Measurements from ENCODE around the gene OR51B5. TPM values are rescaled to one million over a fixed set of nuclear protein-coding genes. Genes with fewer than 3 reads are reported as not detected.
"Not testable (repeated sequence)": the region's sequence is repeated elsewhere in the genome, so short reads cannot be mapped to it uniquely, and the experiment has no call there.

OR51B5 gene
- total RNA-seq, 2 experiments from 2014 or later = not detected

DNA sequence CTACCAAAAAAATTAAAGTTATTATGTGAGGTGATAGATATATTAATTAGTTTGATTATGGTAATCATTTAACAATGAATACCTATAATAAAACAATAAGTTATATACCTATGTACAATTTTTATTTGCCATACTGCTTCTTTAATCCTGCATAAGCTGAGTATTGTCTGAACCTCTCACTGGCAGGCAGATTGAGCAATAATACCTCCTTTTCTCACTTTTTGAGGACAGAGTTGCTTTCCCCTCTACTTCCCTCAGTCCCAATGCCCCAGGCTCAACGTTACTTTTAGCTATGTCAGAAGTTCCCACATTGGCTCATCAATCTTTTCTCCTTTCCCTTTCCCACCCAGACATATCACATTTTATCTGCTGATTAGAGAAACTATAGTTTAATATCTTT lies 6.2 kb upstream of the OR51B5 start:
- Mint-ChIP-seq H3K9me3 (no peaks in the 10 kb centered on the region), H3K4me1 (ENCODE audit: low read depth) (no peaks in the 10 kb centered on the region), H3K27ac (no peak overlapping the region), H3K27me3 (peaks cover 4% of the 10 kb centered on the region), H3K36me3 (ENCODE audit: low read depth) (no peaks in the 10 kb centered on the region), H3K4me3 (no peak overlapping the region)
- ATAC-seq (no peak), DNase-seq (no peak)
- ChIA-PET POLR2A (no interaction called here), CTCF (interaction anchor here (0.6 kb wide), 1 partner anchor 21 kb away, joined by 3 read pairs; no protein-coding TSS in a partner anchor)
- TF ChIP-seq, protein P1, sequence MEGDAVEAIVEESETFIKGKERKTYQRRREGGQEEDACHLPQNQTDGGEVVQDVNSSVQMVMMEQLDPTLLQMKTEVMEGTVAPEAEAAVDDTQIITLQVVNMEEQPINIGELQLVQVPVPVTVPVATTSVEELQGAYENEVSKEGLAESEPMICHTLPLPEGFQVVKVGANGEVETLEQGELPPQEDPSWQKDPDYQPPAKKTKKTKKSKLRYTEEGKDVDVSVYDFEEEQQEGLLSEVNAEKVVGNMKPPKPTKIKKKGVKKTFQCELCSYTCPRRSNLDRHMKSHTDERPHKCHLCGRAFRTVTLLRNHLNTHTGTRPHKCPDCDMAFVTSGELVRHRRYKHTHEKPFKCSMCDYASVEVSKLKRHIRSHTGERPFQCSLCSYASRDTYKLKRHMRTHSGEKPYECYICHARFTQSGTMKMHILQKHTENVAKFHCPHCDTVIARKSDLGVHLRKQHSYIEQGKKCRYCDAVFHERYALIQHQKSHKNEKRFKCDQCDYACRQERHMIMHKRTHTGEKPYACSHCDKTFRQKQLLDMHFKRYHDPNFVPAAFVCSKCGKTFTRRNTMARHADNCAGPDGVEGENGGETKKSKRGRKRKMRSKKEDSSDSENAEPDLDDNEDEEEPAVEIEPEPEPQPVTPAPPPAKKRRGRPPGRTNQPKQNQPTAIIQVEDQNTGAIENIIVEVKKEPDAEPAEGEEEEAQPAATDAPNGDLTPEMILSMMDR (IDR thresholded peaks at IDR 0.05) = no peak
- intact Hi-C loops (cut with micrococcal nuclease) = no loop called here

- H3K4me3 Mint-ChIP-seq = no peak overlapping the region
- H3K36me3 Mint-ChIP-seq (ENCODE audit: low read depth) = no peaks in the 10 kb centered on the region
- no peak overlapping the region for H3K27ac Mint-ChIP-seq
- CTCF ChIA-PET = no interaction called here
- no peaks in the 10 kb centered on the region for H3K4me1 Mint-ChIP-seq (ENCODE audit: low read depth)
- POLR2A ChIA-PET = no interaction called here
- H3K9me3 Mint-ChIP-seq = no peaks in the 10 kb centered on the region
- H3K27me3 Mint-ChIP-seq = peaks cover 4% of the 10 kb centered on the region
- TF ChIP-seq, protein P1 (IDR thresholded peaks at IDR 0.05) = no peak
- ATAC-seq = no peak
- no peak for DNase-seq
- intact Hi-C loops (cut with micrococcal nuclease) = no loop called here
Measured at GRCh38 chr11:5348551-5349194, 5.3 kb upstream of the OR51B5 start.

DNA sequence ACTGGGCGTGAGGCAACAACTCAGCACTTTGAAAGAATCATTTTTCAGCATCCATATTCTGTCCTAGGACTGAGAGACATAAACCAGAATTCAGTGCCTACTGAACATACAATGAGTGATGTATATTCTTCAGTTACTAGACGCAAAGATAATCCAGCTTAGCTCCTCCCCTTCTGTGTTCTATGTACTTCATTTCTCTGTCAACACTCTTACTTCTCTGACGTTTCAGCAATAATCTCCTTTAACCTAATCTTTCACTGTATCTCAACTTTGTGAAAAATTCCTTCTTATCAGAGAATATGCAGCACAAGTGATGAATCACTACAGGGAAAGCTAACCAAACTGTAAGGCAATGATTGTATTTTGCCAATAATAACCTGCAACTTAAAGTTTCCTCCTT lies 2.5 kb upstream of the OR51B5 start:
- POLR2A ChIA-PET = no interaction called here
- peaks cover 5% of the 10 kb centered on the region for H3K27me3 Mint-ChIP-seq
- intact Hi-C loops (cut with micrococcal nuclease) = no loop called here
- CTCF ChIA-PET = no interaction called here
- no peak overlapping the region for H3K27ac Mint-ChIP-seq
- DNase-seq (no peak), ATAC-seq (no peak)
- no peak overlapping the region for H3K4me3 Mint-ChIP-seq
- no peaks in the 10 kb centered on the region for H3K9me3 Mint-ChIP-seq
- H3K4me1 Mint-ChIP-seq (ENCODE audit: low read depth) = no peaks in the 10 kb centered on the region
- no peaks in the 10 kb centered on the region for H3K36me3 Mint-ChIP-seq (ENCODE audit: low read depth)
- TF ChIP-seq, protein P1 (IDR thresholded peaks at IDR 0.05) = no peak

- no peak overlapping the region for H3K27ac Mint-ChIP-seq
Measured at GRCh38 chr11:5339771-5340322, 3.5 kb downstream of the OR51B5 start.

DNA sequence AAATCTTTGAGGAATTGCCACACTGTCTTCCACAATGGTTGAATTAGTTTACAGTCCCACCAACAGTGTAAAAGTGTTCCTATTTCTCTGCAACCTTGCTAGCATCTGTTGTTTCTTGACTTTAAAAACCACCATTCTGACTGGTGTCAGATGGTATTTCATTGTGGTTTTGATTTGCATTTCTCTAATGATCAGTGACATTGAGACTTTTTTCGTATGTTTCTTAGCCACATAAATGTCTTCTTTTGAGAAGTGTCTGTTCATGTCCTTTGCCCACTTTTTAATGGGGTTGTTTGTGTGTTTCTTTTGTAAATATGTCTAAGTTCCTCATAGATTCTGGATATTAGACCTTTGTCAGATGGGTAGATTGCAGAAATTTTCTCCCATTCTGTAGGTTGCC lies 6.1 kb downstream of the OR51B5 start:
- ATAC-seq; H3K36me3 Mint-ChIP-seq (ENCODE audit: low read depth); CTCF ChIA-PET; H3K4me3 Mint-ChIP-seq; H3K9me3 Mint-ChIP-seq; intact Hi-C loops (cut with micrococcal nuclease); H3K27me3 Mint-ChIP-seq; H3K4me1 Mint-ChIP-seq (ENCODE audit: low read depth); H3K27ac Mint-ChIP-seq; DNase-seq; POLR2A ChIA-PET: not testable (repeated sequence)

More at GRCh38 chr11:5339771-5340322, 3.5 kb downstream of the OR51B5 start:
- no peak overlapping the region for H3K4me3 Mint-ChIP-seq
- no peaks in the 10 kb centered on the region for H3K9me3 Mint-ChIP-seq
- H3K36me3 Mint-ChIP-seq (ENCODE audit: low read depth) = no peaks in the 10 kb centered on the region
- DNase-seq (no peak), ATAC-seq (no peak)
- ChIA-PET CTCF (no interaction called here), POLR2A (no interaction called here)
- TF ChIP-seq, protein P1 (IDR thresholded peaks at IDR 0.05) = no peak
- H3K4me1 Mint-ChIP-seq (ENCODE audit: low read depth) = no peaks in the 10 kb centered on the region
- peaks cover 4% of the 10 kb centered on the region for H3K27me3 Mint-ChIP-seq
- intact Hi-C loops (cut with micrococcal nuclease) = no loop called here
